ENCODE data around the gene IFITM10. TPM values are rescaled to one million over a fixed set of nuclear protein-coding genes. Genes with fewer than 3 reads are reported as not detected.

Gene IFITM10
- total and polyA plus RNA-seq, 2 donors from 2014 or later = 2.3 to 6.4 TPM

- H3K9me3 ChIP-seq (ENCODE audit: control insufficient read depth in 2 of 3, insufficient read depth in 1 of 3, low read length in 3 of 3) = no peaks in the 10 kb centered on the region
- DNase-seq = peak in 4 of 5 donors; percentile 81 to 89 (median 83)
- H3K4me1 ChIP-seq (ENCODE audit: control insufficient read depth in 2 of 3, insufficient read depth in 2 of 3, low read depth in 1 of 3, low read length in 3 of 3) = peaks cover 0 to 69% (median 18%) of the 10 kb centered on the region in 3 donors
- H3K4me3 ChIP-seq (ENCODE audit: low read length in 3 of 3) = no peak overlapping the region
- no peak for FAIRE-seq
- intact Hi-C loops (cut with DNase I) = no loop called here
- H3K9ac ChIP-seq (ENCODE audit: low read length in 3 of 3) = no peak overlapping the region
- H3K27me3 ChIP-seq (ENCODE audit: control insufficient read depth, insufficient read depth, low read length) = no peaks in the 10 kb centered on the region
- TF ChIP-seq, protein P1, sequence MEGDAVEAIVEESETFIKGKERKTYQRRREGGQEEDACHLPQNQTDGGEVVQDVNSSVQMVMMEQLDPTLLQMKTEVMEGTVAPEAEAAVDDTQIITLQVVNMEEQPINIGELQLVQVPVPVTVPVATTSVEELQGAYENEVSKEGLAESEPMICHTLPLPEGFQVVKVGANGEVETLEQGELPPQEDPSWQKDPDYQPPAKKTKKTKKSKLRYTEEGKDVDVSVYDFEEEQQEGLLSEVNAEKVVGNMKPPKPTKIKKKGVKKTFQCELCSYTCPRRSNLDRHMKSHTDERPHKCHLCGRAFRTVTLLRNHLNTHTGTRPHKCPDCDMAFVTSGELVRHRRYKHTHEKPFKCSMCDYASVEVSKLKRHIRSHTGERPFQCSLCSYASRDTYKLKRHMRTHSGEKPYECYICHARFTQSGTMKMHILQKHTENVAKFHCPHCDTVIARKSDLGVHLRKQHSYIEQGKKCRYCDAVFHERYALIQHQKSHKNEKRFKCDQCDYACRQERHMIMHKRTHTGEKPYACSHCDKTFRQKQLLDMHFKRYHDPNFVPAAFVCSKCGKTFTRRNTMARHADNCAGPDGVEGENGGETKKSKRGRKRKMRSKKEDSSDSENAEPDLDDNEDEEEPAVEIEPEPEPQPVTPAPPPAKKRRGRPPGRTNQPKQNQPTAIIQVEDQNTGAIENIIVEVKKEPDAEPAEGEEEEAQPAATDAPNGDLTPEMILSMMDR (IDR thresholded peaks at IDR 0.05; ENCODE audit: borderline replicate concordance, extremely low read depth, insufficient read depth) = no peak
- peak overlapping the region; percentile 78 to 84 for H3K27ac ChIP-seq (ENCODE audit: low read depth in 2 of 2, low read length in 2 of 2)
- peaks cover 0 to 52% (median 5%) of the 10 kb centered on the region in 3 donors for H3K36me3 ChIP-seq (ENCODE audit: control insufficient read depth in 2 of 3, insufficient read depth in 3 of 3, low read length in 3 of 3)
Observed at GRCh38 chr11:1755692-1756561, 5.5 kb upstream of the IFITM10 start.

- DNase-seq = no peak
- Histone ChIP-seq H3K36me3 (ENCODE audit: control insufficient read depth in 2 of 3, insufficient read depth in 3 of 3, low read length in 3 of 3) (peaks cover 0 to 52% (median 5%) of the 10 kb centered on the region in 3 donors), H3K9ac (ENCODE audit: low read length in 3 of 3) (no peak overlapping the region), H3K27ac (ENCODE audit: low read depth in 2 of 2, low read length in 2 of 2) (peak overlapping the region; percentile 78 to 84), H3K27me3 (ENCODE audit: control insufficient read depth, insufficient read depth, low read length) (no peaks in the 10 kb centered on the region), H3K4me1 (ENCODE audit: control insufficient read depth in 2 of 3, insufficient read depth in 2 of 3, low read depth in 1 of 3, low read length in 3 of 3) (peaks cover 0 to 68% (median 12%) of the 10 kb centered on the region in 3 donors), H3K9me3 (ENCODE audit: control insufficient read depth in 2 of 3, insufficient read depth in 1 of 3, low read length in 3 of 3) (no peaks in the 10 kb centered on the region), H3K4me3 (ENCODE audit: low read length in 3 of 3) (no peak overlapping the region)
- TF ChIP-seq, protein P1 (IDR thresholded peaks at IDR 0.05; ENCODE audit: borderline replicate concordance, extremely low read depth, insufficient read depth) = no peak
- intact Hi-C loops (cut with DNase I) = no loop called here
- FAIRE-seq = no peak
Observed at GRCh38 chr11:1755344-1755691, 4.9 kb upstream of the IFITM10 start.

DNA sequence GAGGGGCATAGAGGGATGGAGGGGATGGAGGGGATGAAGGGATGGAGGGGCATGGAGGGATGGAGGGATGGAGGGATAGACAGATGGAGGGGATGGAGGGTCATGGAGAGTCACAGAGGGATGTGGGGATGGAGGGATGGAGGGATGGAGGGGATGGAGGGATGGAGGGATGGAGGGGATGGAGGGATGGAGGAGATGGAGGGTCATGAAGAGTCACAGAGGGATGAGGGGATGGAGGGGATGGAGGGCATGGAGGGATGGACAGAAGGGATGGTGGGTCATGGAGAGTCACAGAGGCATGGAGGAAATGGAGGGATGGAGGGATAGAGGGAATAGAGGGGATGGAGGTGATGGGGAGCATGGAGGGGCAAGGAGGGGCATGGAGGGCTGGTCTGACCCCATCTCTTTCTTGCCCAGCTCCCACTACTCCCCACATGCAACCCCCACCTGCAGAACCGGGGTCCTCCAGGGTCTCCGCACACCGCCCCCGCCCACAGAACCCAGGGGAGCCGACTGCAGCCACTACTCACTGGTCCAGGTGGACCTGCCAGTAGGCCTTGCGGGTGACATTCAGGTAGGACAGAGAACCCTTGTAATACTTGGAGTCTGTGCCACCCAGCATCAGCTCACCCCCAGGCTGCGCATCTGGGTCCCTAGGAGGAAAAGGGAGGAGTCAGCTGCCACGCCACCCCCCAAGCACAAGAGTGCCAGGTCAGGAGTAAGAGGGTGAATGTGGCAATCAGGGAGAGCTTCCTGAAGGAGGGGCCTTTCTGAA, 4.2 kb upstream of the IFITM10 start:
- peak overlapping the region in 1 of 2 donors; percentile 84 for H3K27ac ChIP-seq (ENCODE audit: low read depth in 2 of 2, low read length in 2 of 2)
- no peaks in the 10 kb centered on the region for H3K9me3 ChIP-seq (ENCODE audit: control insufficient read depth in 2 of 3, insufficient read depth in 1 of 3, low read length in 3 of 3)
- peaks cover 0 to 68% (median 4%) of the 10 kb centered on the region in 3 donors for H3K4me1 ChIP-seq (ENCODE audit: control insufficient read depth in 2 of 3, insufficient read depth in 2 of 3, low read depth in 1 of 3, low read length in 3 of 3)
- H3K36me3 ChIP-seq (ENCODE audit: control insufficient read depth in 2 of 3, insufficient read depth in 3 of 3, low read length in 3 of 3) = peaks cover 0 to 49% (median 5%) of the 10 kb centered on the region in 3 donors
- no peak overlapping the region for H3K4me3 ChIP-seq (ENCODE audit: low read length in 3 of 3)
- no peak overlapping the region for H3K9ac ChIP-seq (ENCODE audit: low read length in 3 of 3)
- TF ChIP-seq, protein P1 (IDR thresholded peaks at IDR 0.05; ENCODE audit: borderline replicate concordance, extremely low read depth, insufficient read depth) = no peak
- FAIRE-seq = no peak
- no peak for DNase-seq
- H3K27me3 ChIP-seq (ENCODE audit: control insufficient read depth, insufficient read depth, low read length) = no peaks in the 10 kb centered on the region
- intact Hi-C loops (cut with DNase I) = no loop called here

Measured in kidney (tissue), 14 donors.